Measurements from ENCODE around the gene BRAP. TPM values are rescaled to one million over a fixed set of nuclear protein-coding genes. Genes with fewer than 3 reads are reported as not detected.
"Not testable (repeated sequence)": the region's sequence is repeated elsewhere in the genome, so short reads cannot be mapped to it uniquely, and the experiment has no call there.

The BRAP gene
- total RNA-seq, 2 experiments from 2014 or later, result 18.3 to 23.6 TPM

- Mint-ChIP-seq H3K4me3 (peak overlapping the region; percentile 92), H3K27ac (peak overlapping the region; percentile 79), H3K27me3 (no peaks in the 10 kb centered on the region), H3K9me3 (ENCODE audit: low read depth) (no peaks in the 10 kb centered on the region), H3K4me1 (peaks cover 22% of the 10 kb centered on the region), H3K36me3 (ENCODE audit: low read depth) (peaks cover 3% of the 10 kb centered on the region)
- intact Hi-C loops (cut with DNase I, micrococcal nuclease), result loop anchor here (1.0 to 5.0 kb wide), 5 partner anchors 50 to 1315 kb away; partner anchors contain the start of genes ACAD10 (in 1 of the 2), ATP2A2 (in 1 of the 2), BRAP (in 1 of the 2) and SH2B3 (in 1 of the 2)
- DNase-seq (peak; percentile 53), ATAC-seq (peak; percentile 5)
- ChIA-PET CTCF (no interaction called here), POLR2A (no interaction called here)
These were observed 88.5 kb downstream of the BRAP start for GRCh38 chr12:111596985-111597830.

- POLR2A ChIA-PET, result interaction anchor here (0.6 kb wide), 1 partner anchor 352 kb away, joined by 7 read pairs; no protein-coding TSS in a partner anchor
- intact Hi-C loops (cut with DNase I, micrococcal nuclease), result loop anchor here (5.0 kb wide), 4 partner anchors 48 to 1313 kb away; partner anchors contain the start of genes ACAD10 (in 1 of the 2), ATP2A2 (in 1 of the 2), BRAP (in 1 of the 2) and TRAFD1 (in 1 of the 2)
These were observed 90.4 kb downstream of the BRAP start for GRCh38 chr12:111595341-111595835.

More at GRCh38 chr12:111595341-111595835, 90.4 kb downstream of the BRAP start:
- peaks cover 21% of the 10 kb centered on the region for H3K4me1 Mint-ChIP-seq
- H3K27me3 Mint-ChIP-seq; CTCF ChIA-PET; H3K36me3 Mint-ChIP-seq (ENCODE audit: low read depth); H3K4me3 Mint-ChIP-seq; H3K9me3 Mint-ChIP-seq (ENCODE audit: low read depth); ATAC-seq; DNase-seq; H3K27ac Mint-ChIP-seq: not testable (repeated sequence)

Other genes with a start within 250 kb of the BRAP start
- 10 to 100 TPM; 44.2 to 47.9 TPM for gene ATXN2, start 86.6 kb downstream of the BRAP start, total RNA-seq
- gene ACAD10, start 97 bp upstream of the BRAP start, total RNA-seq, result 10 to 100 TPM; 25.5 to 27.5 TPM
- 1 to 10 TPM; 6.1 to 6.2 TPM for gene ALDH2, start 81.0 kb upstream of the BRAP start, total RNA-seq
- 10 to 100 TPM; 47.5 to 57.5 TPM for gene MAPKAPK5, start 156.3 kb upstream of the BRAP start, total RNA-seq

All from activated CD4-positive, alpha-beta T cell treated with anti-CD3 and anti-CD28 coated beads for 36 hours (primary cell).